Ovary (tissue), 3 donors: ENCODE data around the gene CLEC16A.

Experiments
- CTCF ChIP-seq, 3 donors: fragments of 450-650 bp in 2 of 3; fragments of 200-600 bp in 1 of 3; IDR thresholded peaks; one replicate each; pipeline versions ENCODE4 v1.5.1 to v1.8.0; 2016 to 2022; ENCODE audit warnings: antibody characterized with exemption in 3 of 3, mild to moderate bottlenecking in 1 of 3
- POLR2A ChIP-seq: fragments of 450-650 bp; IDR thresholded peaks from one replicate; pipeline ENCODE4 v1.6.1; 2017; ENCODE audit warnings: antibody characterized with exemption, mild to moderate bottlenecking, moderate library complexity
- donor health status: DM: no; HTN: no; CAD: no.

GRCh38 chr16:11067697-11068141, 123.4 kb downstream of the CLEC16A start:
- TF ChIP-seq POLR2A (no peak), CTCF (IDR thresholded peaks at IDR 0.05) (no peak)
